Astrocyte (in vitro differentiated cells and primary cell): ENCODE measurements around the gene ERGIC2.

Experiments used
- CTCF ChIP-seq: IDR thresholded peaks from 2 replicates; pipeline ENCODE4 v1.5.1; 2011; ENCODE audit warnings: low read depth, mild to moderate bottlenecking, inconsistent platforms, low read length, moderate library complexity; ENCODE audit not compliant: insufficient read depth
- EZH2 ChIP-seq: IDR thresholded peaks from 2 replicates; pipeline ENCODE4 v1.6.1; 2012; ENCODE audit warnings: mild to moderate bottlenecking, low read length, inconsistent platforms; ENCODE audit not compliant: insufficient read depth

GRCh38 chr12:29350080-29350479 is 30.9 kb downstream of the ERGIC2 start:
- no peak for TF ChIP-seq CTCF
- no peak for TF ChIP-seq EZH2
